GM12878 (cell line): Measurements from ENCODE around the gene PDE8B. TPM values are rescaled to one million over a fixed set of nuclear protein-coding genes. Genes with fewer than 3 reads are reported as not detected.

Experiments
- ATAC-seq: fragments of 200-7000 bp; cut with Tn5 transposase; 3 replicates; pipeline ENCODE4 v1.9.1; 2020; ENCODE audit warnings: mild to moderate bottlenecking, moderate library complexity
- BruUV-seq: library from RNA; stranded (reverse); fragments of 400-500 nt; replicated peaks from 2 replicates; lab custom pipeline; 2021; lab: Mats Ljungman, UMichigan
- CTCF ChIA-PET: fragments of 300-600 bp; sonication (Branson Sonifier 250); formaldehyde crosslinking; extraction: SDS; loops from one replicate; lab custom pipeline; 2021; ENCODE audit warnings: inconsistent platforms; lab: Yijun Ruan, JAX
- POLR2A ChIA-PET: fragments of 350-600 bp; formaldehyde crosslinking; extraction: SDS; loops from one replicate; lab custom pipeline; 2021; ENCODE audit warnings: inconsistent platforms; lab: Charles Lee
- RAD21 ChIA-PET: fragments of 300-600 bp; sonication (Branson Sonifier 250); formaldehyde crosslinking; loops from one replicate; lab custom pipeline; 2023; ENCODE audit warnings: antibody characterized with exemption; ENCODE audit not compliant: unreplicated experiment; lab: Charles Lee
- SMC1A ChIA-PET: fragments of 300-600 bp; sonication (Branson Sonifier 250); formaldehyde crosslinking; loops from one replicate; lab custom pipeline; 2023; ENCODE audit not compliant: unreplicated experiment, uncharacterized antibody; lab: Charles Lee
- DNase-seq: peaks from one replicate; pipeline ENCODE4 v3.0.0-alpha.2; 2011; ENCODE audit warnings: low read depth, low spot score
- FAIRE-seq: peaks from 3 replicates; lab custom pipeline; 2011; peaks lifted over from hg19 to GRCh38; lab: Jason Lieb, UNC
- H2AFZ ChIP-seq: 2 replicates; pipeline ENCODE4 v1.6.0; 2011; ENCODE audit warnings: low read depth, low read length, control low read depth; ENCODE audit not compliant: control insufficient read depth
- H3K27ac ChIP-seq: 2 replicates; pipeline ENCODE4 v1.5.1; 2011; ENCODE audit warnings: control low read depth; ENCODE audit not compliant: control insufficient read depth, insufficient read depth
- H3K27me3 ChIP-seq, 2 experiments: replicated peaks in 1 of 2; 2 replicates each; pipeline versions ENCODE4 v1.6.0 to v1.6.1; 2011; ENCODE audit warnings: low read length in 1 of 2; ENCODE audit not compliant: control insufficient read depth in 2 of 2, insufficient read depth in 2 of 2
- H3K36me3 ChIP-seq, 2 experiments: 2 replicates each; pipeline ENCODE4 v1.5.1; 2011; ENCODE audit warnings: low read length in 1 of 2; ENCODE audit not compliant: control insufficient read depth in 2 of 2, insufficient read depth in 2 of 2
- H3K4me1 ChIP-seq: 2 replicates; pipeline ENCODE4 v1.6.1; 2011; ENCODE audit warnings: mild to moderate bottlenecking, low read length, moderate library complexity, mixed read lengths; ENCODE audit not compliant: control insufficient read depth, insufficient read depth
- H3K4me2 ChIP-seq: 2 replicates; pipeline ENCODE4 v1.6.0; 2011; ENCODE audit warnings: control low read depth; ENCODE audit not compliant: control insufficient read depth, insufficient read depth
- H3K4me3 ChIP-seq: fragments of 200-600 bp; sonication (generic); 2 replicates; pipeline ENCODE4 v1.5.1; 2016
- H3K79me2 ChIP-seq: 2 replicates; pipeline ENCODE4 v1.6.0; 2011; ENCODE audit warnings: low read length; ENCODE audit not compliant: control insufficient read depth, insufficient read depth
- H3K9ac ChIP-seq: 2 replicates; pipeline ENCODE4 v1.8.0; 2011; ENCODE audit warnings: low read length, control low read depth, mixed read lengths; ENCODE audit not compliant: control insufficient read depth, insufficient read depth
- H3K9me3 ChIP-seq: replicated peaks from 3 replicates; pipeline ENCODE4 v1.5.1; 2011; ENCODE audit warnings: mild to moderate bottlenecking, low read length; ENCODE audit not compliant: control insufficient read depth, insufficient read depth
- H4K20me1 ChIP-seq: 2 replicates; pipeline ENCODE4 v1.6.0; 2011; ENCODE audit not compliant: control insufficient read depth, insufficient read depth
- ATF2 ChIP-seq: IDR thresholded peaks from 2 replicates; pipeline ENCODE4 v1.6.1; 2012; ENCODE audit warnings: low read length, inconsistent platforms
- CTCF ChIP-seq, 3 experiments: IDR thresholded peaks in 2 of 3; conservative IDR thresholded peaks in 1 of 3; 2 replicates each; pipeline ENCODE4 v1.5.1; 2011; ENCODE audit warnings: low read depth in 3 of 3, low read length in 3 of 3, mild to moderate bottlenecking in 3 of 3, control low read depth in 2 of 3, moderate library complexity in 2 of 3, inconsistent platforms in 1 of 3, mixed read lengths in 1 of 3; ENCODE audit not compliant: control insufficient read depth in 2 of 3, insufficient read depth in 1 of 3; ENCODE audit errors: extremely low read depth in 1 of 3
- IRF3 ChIP-seq: fragments of 450-650 bp; IDR thresholded peaks from 2 replicates; pipeline ENCODE4 v1.6.1; 2014; ENCODE audit warnings: mild to moderate bottlenecking
- IRF4 ChIP-seq: IDR thresholded peaks from 2 replicates; pipeline ENCODE4 v1.6.1; 2011; ENCODE audit warnings: low read depth, low read length
- JUND ChIP-seq: IDR thresholded peaks from 2 replicates; pipeline ENCODE4 v1.6.1; 2012; ENCODE audit warnings: low read depth, mild to moderate bottlenecking, low read length, improper control_type of control experiment, moderate library complexity
- MYB ChIP-seq: fragments of 150-350 bp; IDR thresholded peaks from 2 replicates; pipeline ENCODE4 v1.6.1; 2014; ENCODE audit warnings: mild to moderate bottlenecking, low read depth, low read length, borderline replicate concordance
- PML ChIP-seq: IDR thresholded peaks from 2 replicates; pipeline ENCODE4 v1.6.1; 2012; ENCODE audit warnings: low read length, inconsistent platforms
- SKIL ChIP-seq: fragments of 450-650 bp; IDR thresholded peaks from 2 replicates; pipeline ENCODE4 v1.6.1; 2017; ENCODE audit warnings: mild to moderate bottlenecking, low read depth, inconsistent platforms; ENCODE audit not compliant: poor library complexity, severe bottlenecking
- STAT1 ChIP-seq: fragments of 450-650 bp; conservative IDR thresholded peaks from 2 replicates; pipeline ENCODE4 v1.6.1; 2014; ENCODE audit warnings: antibody characterized with exemption, mild to moderate bottlenecking
- SUZ12 ChIP-seq: fragments of 200-600 bp; sonication (generic); IDR thresholded peaks from one replicate; pipeline ENCODE4 v1.6.1; 2018; ENCODE audit warnings: antibody characterized with exemption, mild to moderate bottlenecking; ENCODE audit not compliant: unreplicated experiment
- WGBS: methylation state at CpG from one replicate; pipeline ENCODE4 v1.1.6; 2016; ENCODE audit warnings: low lambda C conversion rate; ENCODE audit not compliant: insufficient replicate concordance, insufficient coverage; ENCODE audit errors: missing lambda C conversion rate; 5-methylcytosine and 5-hydroxymethylcytosine counted together
- in situ Hi-C: fragments of 300-500 bp; cut with MboI; formaldehyde crosslinking; loops from 9 replicates; pipeline ENCODE4 v1.14.3; 2018; ENCODE audit warnings: mixed read lengths
- intact Hi-C: fragments of 100-400 bp; cut with micrococcal nuclease; formaldehyde crosslinking; loops from one replicate; pipeline ENCODE4 v1.14.2; 2022; ENCODE audit not compliant: unreplicated experiment
- polyA plus RNA-seq, 11 experiments: library from polyadenylated mRNA; depleted of rRNA in 4 of 11; unstranded in 6 of 11; stranded (reverse) in 5 of 11; fragments of >200 nt; fragmentation: Nextera tagmentation in 4 of 11; fragmentation: Illumina TruSeq in 1 of 11; extraction: Ambion mirVana in 4 of 11; extraction: Trizol in 1 of 11; gene quantifications; 1 replicate in 1 of 11; 2 replicates in 10 of 11; pipeline versions ENCODE4 v1.2.1 to v1.2.3, GENCODE V29; 2011 to 2016; ENCODE audit warnings: inconsistent platforms in 2 of 11, missing spikeins in 2 of 11, low read depth in 1 of 11
- total RNA-seq, 4 experiments: library from RNA; depleted of rRNA in 3 of 4; stranded (reverse); fragments of >200 nt in 3 of 4; fragmentation: Illumina TruSeq in 1 of 4; extraction: Trizol in 1 of 4; gene quantifications; 2 replicates each; pipeline versions ENCODE4 v1.2.1 to v1.2.3, GENCODE V29; 2013 to 2021

The PDE8B gene
- total and polyA plus RNA-seq, 10 of the 15 experiments (the other 5 are each of a cell fraction or from before 2014, with no cell fraction given), result 0.03 to 0.44 (median 0.20) TPM; not detected in 3

- ChIA-PET SMC1A (interaction anchor here (1.0 kb wide), 1 partner anchor 9 kb away, joined by 3 read pairs; no protein-coding TSS in a partner anchor), RAD21 (no interaction called here), POLR2A (no interaction called here), CTCF (no interaction called here)
- no TSS peak for BruUV-seq
- H3K9ac ChIP-seq, result no peak overlapping the region
- no peaks in the 10 kb centered on the region for H3K4me1 ChIP-seq
- H3K4me3 ChIP-seq, result no peak overlapping the region
- no peak overlapping the region for H3K27ac ChIP-seq
- H4K20me1 ChIP-seq, result no peaks in the 10 kb centered on the region
- intact Hi-C loops, result no loop called here
- no peaks in the 10 kb centered on the region for H3K79me2 ChIP-seq
- DNase-seq, result no peak
- no peaks in the 10 kb centered on the region for H3K36me3 ChIP-seq
- no peaks in the 10 kb centered on the region for H3K27me3 ChIP-seq
- H3K9me3 ChIP-seq, result no peaks in the 10 kb centered on the region
- no peak for ATAC-seq
- WGBS, result 40% methylated on average over 6 of the region's 6 CpGs
- no peak for FAIRE-seq
- H2AFZ ChIP-seq, result no peak overlapping the region
- no peak overlapping the region for H3K4me2 ChIP-seq
- TF ChIP-seq PML, result no peak
- no peak for TF ChIP-seq SKIL
- TF ChIP-seq MYB, result no peak
- TF ChIP-seq SUZ12, result no peak
- no peak for TF ChIP-seq ATF2
- no peak for TF ChIP-seq IRF3
- no peak for TF ChIP-seq IRF4
- TF ChIP-seq JUND, result no peak
- no peak for TF ChIP-seq CTCF (IDR thresholded peaks at IDR 0.05 in 2 of 3, conservative IDR thresholded peaks at IDR 0.05 in 1 of 3; ENCODE audit: control insufficient read depth in 2 of 3, extremely low read depth in 1 of 3, insufficient read depth in 1 of 3, low read depth in 3 of 3, low read length in 3 of 3)
- TF ChIP-seq STAT1, result no peak
- in situ Hi-C loops, result no loop called here
Observed at GRCh38 chr5:77255617-77256016, 45.1 kb downstream of the PDE8B start.
